AG04450 (cell line): ENCODE data around the gene ZNF488. TPM values are rescaled to one million over a fixed set of nuclear protein-coding genes. Genes with fewer than 3 reads are reported as not detected.

Experiments used
- CTCF ChIA-PET: fragments of 300-600, 350-600 bp; formaldehyde crosslinking; extraction: SDS; loops from one replicate; lab custom pipeline; 2022; ENCODE audit warnings: antibody characterized with exemption, inconsistent platforms; lab: Charles Lee
- POLR2A ChIA-PET: fragments of 350-600 bp; formaldehyde crosslinking; extraction: SDS; loops from one replicate; lab custom pipeline; 2021; ENCODE audit warnings: antibody characterized with exemption, inconsistent platforms; lab: Yijun Ruan, JAX
- DNase-seq: peaks from one replicate; pipeline ENCODE4 v3.0.0-alpha.2; 2011; ENCODE audit warnings: low read depth, low spot score
- H3K27ac ChIP-seq: one replicate; pipeline ENCODE4 v1.5.1; 2012; ENCODE audit warnings: low read depth, low read length, control low read depth
- H3K27me3 ChIP-seq: one replicate; pipeline ENCODE4 v1.6.0; 2012; ENCODE audit warnings: low read length; ENCODE audit not compliant: control insufficient read depth, insufficient read depth
- H3K4me3 ChIP-seq: 2 replicates; pipeline ENCODE4 v1.5.1; 2011; ENCODE audit warnings: mild to moderate bottlenecking, low read depth, low read length, control low read depth
- H3K9me3 ChIP-seq: 2 replicates; pipeline ENCODE4 v1.5.1; 2012; ENCODE audit warnings: low read length; ENCODE audit not compliant: control insufficient read depth, insufficient read depth
- polyA plus RNA-seq: library from polyadenylated mRNA; depleted of rRNA; stranded (reverse); fragments of >200 nt; gene quantifications from 2 replicates; pipeline ENCODE4 v1.2.3, GENCODE V29; 2011
- TF ChIP-seq, protein P1 (sequence below): IDR thresholded peaks from 2 replicates; pipeline ENCODE4 v1.5.1; 2011; ENCODE audit warnings: low read depth, low read length, control low read depth, inconsistent platforms

The ZNF488 gene
- polyA plus RNA-seq, 1 experiment, result 0.16 TPM

DNA sequence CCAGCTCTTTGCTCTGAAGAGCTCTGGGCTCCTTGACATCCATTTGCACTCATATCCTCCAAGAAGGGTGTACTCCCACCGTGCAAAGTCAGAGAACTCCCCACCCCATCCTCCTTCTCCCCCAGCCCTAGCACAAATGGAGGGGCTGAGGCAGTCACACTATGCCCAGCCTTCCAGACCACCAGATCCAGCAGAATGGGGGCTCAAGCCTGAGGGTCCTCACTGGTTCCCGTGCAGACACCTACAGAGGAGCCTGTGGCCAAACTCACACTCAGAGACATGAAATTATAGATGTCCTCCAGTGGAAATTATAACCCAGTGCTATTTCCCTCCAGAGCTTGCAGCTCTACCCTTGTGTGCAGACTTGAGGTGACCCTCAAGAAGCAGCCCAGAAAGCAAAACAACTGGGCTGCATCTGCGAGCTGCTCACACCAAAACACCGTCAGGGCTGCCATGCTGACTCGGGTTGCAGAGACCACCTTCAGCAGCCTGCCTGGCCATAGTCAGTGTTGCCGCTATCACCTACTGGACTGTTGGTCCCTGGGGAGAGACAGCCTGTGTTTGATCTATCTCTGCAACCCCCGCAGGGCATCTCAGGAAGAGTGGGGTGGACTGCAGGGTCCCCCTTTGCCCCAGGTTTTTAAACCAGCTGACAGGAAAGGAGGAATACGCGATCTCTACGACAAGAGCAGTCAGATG lies 7.4 kb downstream of the ZNF488 start:
- peaks cover 58% of the 10 kb centered on the region for H3K27me3 ChIP-seq
- ChIA-PET CTCF (interaction anchor here (1.8 kb wide), 1 partner anchor 15 kb away, joined by 9 read pairs; no protein-coding TSS in a partner anchor), POLR2A (no interaction called here)
- TF ChIP-seq, protein P1, sequence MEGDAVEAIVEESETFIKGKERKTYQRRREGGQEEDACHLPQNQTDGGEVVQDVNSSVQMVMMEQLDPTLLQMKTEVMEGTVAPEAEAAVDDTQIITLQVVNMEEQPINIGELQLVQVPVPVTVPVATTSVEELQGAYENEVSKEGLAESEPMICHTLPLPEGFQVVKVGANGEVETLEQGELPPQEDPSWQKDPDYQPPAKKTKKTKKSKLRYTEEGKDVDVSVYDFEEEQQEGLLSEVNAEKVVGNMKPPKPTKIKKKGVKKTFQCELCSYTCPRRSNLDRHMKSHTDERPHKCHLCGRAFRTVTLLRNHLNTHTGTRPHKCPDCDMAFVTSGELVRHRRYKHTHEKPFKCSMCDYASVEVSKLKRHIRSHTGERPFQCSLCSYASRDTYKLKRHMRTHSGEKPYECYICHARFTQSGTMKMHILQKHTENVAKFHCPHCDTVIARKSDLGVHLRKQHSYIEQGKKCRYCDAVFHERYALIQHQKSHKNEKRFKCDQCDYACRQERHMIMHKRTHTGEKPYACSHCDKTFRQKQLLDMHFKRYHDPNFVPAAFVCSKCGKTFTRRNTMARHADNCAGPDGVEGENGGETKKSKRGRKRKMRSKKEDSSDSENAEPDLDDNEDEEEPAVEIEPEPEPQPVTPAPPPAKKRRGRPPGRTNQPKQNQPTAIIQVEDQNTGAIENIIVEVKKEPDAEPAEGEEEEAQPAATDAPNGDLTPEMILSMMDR, result no peak
- no peak overlapping the region for H3K27ac ChIP-seq
- H3K4me3 ChIP-seq, result no peak overlapping the region
- no peaks in the 10 kb centered on the region for H3K9me3 ChIP-seq
- no peak for DNase-seq

DNA sequence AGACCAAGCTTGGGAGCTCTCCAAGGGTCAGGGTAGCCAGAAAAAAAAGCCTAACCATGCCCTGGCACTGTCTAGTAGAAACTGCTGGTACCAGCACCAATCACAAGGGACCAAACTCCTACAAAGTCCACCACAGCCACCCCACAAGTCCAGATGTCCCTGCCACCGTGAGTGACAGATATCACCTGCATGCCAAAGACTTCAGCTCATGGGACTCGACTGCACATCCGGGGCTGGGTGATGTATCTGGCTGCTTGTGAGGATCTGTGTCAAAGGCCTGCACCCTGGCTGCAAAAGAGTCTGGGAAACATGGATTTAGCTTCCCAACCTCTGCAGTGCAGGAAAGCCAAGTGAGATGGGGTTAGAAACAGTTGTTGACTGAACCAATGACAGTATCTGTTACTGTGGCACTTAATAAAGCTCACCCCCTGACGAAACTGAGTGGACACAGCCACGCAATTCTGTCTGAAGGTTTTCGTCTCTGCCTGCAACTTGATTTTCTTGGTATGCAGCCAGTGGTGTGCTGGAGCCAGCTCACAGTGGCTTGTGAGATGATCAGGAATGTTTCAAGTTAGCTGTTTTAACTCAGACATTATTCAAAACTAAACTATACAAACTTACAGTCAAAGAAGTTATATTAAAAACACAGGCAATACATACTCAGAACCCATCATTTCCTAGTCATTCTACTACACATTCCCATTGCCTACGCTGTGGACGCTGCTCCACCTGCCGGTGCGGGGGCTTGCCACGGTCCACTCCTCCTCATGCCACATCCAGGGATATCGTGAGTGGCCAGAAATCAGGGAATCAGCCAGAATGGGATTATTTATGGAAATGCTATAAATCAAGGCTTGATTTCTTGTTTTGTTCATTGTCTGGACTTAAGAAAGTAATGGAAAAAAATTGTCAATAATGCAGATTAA lies 9.2 kb downstream of the ZNF488 start:
- CTCF ChIA-PET, result interaction anchor here (1.1 to 1.9 kb wide), 4 partner anchors 11 to 42 kb away, joined by 3 to 9 read pairs (median 5); no protein-coding TSS in a partner anchor
- H3K9me3 ChIP-seq, result no peaks in the 10 kb centered on the region
- POLR2A ChIA-PET, result no interaction called here
- no peak overlapping the region for H3K27ac ChIP-seq
- H3K27me3 ChIP-seq, result peaks cover 46% of the 10 kb centered on the region
- H3K4me3 ChIP-seq, result no peak overlapping the region
- TF ChIP-seq, protein P1, result 0 out of 2 replicates have a peak, but pooled peaks have one; percentile 20
- peak; percentile 13 for DNase-seq

DNA sequence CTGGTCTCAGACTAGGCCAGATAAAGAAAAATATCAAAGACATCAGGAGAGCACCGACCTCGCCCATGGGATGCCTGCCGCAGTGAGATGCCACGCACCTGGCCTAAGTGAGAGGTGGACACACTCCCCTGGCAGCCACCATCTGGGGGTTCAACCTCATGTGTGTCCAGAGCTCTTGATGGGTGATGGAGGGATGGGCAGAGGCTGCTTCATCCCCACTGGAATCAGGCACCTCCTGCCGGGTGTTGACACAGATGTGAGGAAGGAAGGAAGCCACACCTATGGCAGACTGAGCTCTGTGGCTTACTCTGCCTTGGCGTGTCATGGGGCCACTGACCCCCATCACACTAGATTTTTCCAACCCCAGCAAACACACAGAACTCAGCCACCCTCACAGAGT lies 11.4 kb downstream of the ZNF488 start:
- Histone ChIP-seq H3K27me3 (peaks cover 39% of the 10 kb centered on the region), H3K4me3 (no peak overlapping the region), H3K27ac (no peak overlapping the region), H3K9me3 (no peaks in the 10 kb centered on the region)
- TF ChIP-seq, protein P1, result no peak
- CTCF ChIA-PET, result interaction anchor here (0.9 kb wide), 1 partner anchor 11 kb away, joined by 3 read pairs; no protein-coding TSS in a partner anchor
- POLR2A ChIA-PET, result no interaction called here
- no peak for DNase-seq

DNA sequence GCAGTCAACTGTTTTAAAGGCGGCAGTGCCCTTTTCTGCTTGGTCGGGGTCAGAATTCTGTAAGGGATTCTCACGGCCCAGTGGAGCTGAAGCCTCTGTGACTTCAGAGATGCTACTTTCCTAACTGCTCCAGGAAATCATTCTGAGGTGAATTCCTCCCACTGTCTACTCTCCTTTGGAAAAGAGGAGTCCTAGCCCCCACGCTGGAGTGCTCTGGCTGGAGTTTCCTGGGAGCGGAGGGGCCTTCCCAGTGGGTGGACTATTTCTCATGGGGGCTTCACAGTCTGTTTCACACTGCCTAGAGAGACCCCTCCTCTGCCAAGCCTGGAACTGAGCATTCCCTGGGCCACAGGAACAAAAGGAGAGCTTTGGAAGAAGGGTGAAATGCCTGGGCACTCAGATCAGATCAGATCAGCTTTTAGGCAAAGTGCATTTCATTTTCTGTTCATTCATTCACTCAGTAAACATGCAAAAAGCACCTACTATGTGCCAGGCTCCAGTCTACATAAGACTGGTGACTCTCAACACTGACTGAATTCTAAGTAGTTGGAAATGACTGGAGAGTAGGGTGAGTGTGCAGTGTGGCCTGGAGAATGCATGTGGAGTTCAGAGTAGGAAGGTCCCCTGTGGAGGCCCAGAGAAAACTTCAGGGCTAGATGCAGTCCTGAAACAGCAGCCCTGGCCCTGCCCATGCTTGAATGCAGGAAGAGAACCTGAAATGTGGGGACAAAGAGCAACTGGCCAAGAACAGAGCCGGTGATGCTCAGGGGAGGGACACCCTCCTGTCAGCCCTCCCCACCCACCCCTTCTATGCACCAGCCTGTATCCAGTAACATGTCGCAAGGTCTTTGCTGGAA lies 12.2 kb downstream of the ZNF488 start:
- CTCF ChIA-PET, result no interaction called here
- Histone ChIP-seq H3K27me3 (peaks cover 31% of the 10 kb centered on the region), H3K9me3 (no peaks in the 10 kb centered on the region), H3K4me3 (no peak overlapping the region), H3K27ac (no peak overlapping the region)
- DNase-seq, result no peak
- POLR2A ChIA-PET, result no interaction called here
- TF ChIP-seq, protein P1, result no peak
